ENCODE results near the gene ITPKA.

The ITPKA gene

GRCh38 chr15:41546851-41547786 is 53.4 kb downstream of the ITPKA start:
- TF ChIP-seq CTCF (IDR thresholded peaks at IDR 0.05) (no peak), ZFX (IDR thresholded peaks at IDR 0.05; ENCODE audit: borderline replicate concordance) (no peak)
- H3K27ac ChIP-seq, result no peak overlapping the region

DNA sequence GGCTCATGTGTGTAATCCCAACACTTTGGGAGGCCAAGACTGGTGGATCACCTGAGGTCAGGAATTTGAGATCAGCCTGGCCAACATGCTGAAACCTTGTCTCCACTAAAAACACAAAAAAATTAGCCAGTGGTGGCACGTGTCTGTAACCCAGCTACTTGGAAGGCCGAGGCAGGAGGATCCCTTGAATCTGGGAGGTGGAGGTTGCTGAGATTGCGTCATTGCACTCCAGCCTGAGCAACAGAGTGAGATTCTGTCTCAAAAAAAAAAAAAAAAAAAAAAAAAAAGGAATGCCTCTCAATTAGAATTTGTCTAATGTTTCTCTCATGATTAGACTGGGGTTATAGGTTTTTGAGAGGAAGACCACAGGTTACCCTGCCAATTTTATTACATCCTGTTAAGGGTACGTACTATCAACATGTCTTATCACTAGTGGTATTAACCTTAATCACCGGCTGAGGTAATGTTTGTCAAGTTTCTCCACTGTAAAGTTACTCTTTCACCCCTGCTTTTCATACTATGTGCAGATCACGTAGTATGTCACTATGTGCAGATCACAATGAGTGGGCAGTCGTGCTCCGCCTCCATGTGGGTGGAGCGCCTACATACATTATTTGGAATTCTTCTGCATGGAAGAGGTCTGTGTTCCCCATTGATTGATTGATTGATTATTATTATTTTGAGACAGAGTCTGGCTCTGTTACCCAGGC is 56.5 kb downstream of the ITPKA start:
- no peak overlapping the region for H3K27ac ChIP-seq
- no peak for TF ChIP-seq CTCF (IDR thresholded peaks at IDR 0.05)
- no peak for TF ChIP-seq ZFX (IDR thresholded peaks at IDR 0.05; ENCODE audit: borderline replicate concordance)

Measured in 22Rv1 (cell line).